OCI-LY1 (cell line): ENCODE measurements around the gene USP8.

Experiments used
- H2AFZ ChIP-seq: fragments of 200-600 bp; sonication (generic), shearing (Covaris generic); 2 replicates; pipeline ENCODE4 v1.6.0; 2014; ENCODE audit warnings: antibody characterized with exemption, mild to moderate bottlenecking, low read length
- H3F3A ChIP-seq: fragments of 200-600 bp; sonication (generic), shearing (Covaris generic); 2 replicates; pipeline ENCODE4 v1.6.0; 2014; ENCODE audit warnings: mild to moderate bottlenecking, antibody characterized with exemption, low read length, moderate library complexity; ENCODE audit not compliant: insufficient read depth
- H3K27ac ChIP-seq: fragments of 200-600 bp; sonication (generic); 2 replicates; pipeline ENCODE4 v1.5.1; 2014; ENCODE audit warnings: low read length, mixed run types, mild to moderate bottlenecking, low read depth; ENCODE audit not compliant: poor library complexity, severe bottlenecking
- H3K27me3 ChIP-seq: fragments of 200-600 bp; sonication (generic); 2 replicates; pipeline ENCODE4 v1.6.0; 2014; ENCODE audit warnings: antibody characterized with exemption, mild to moderate bottlenecking, low read length, moderate library complexity; ENCODE audit not compliant: insufficient read depth
- H3K36me3 ChIP-seq: fragments of 200-600 bp; sonication (generic); 2 replicates; pipeline ENCODE4 v1.6.1; 2014; ENCODE audit warnings: mild to moderate bottlenecking, antibody characterized with exemption, low read length, moderate library complexity, mixed read lengths; ENCODE audit not compliant: insufficient read depth
- H3K4me1 ChIP-seq: fragments of 200-600 bp; sonication (generic); 2 replicates; pipeline ENCODE4 v1.5.1; 2014; ENCODE audit warnings: mild to moderate bottlenecking, low read length, moderate library complexity; ENCODE audit not compliant: insufficient read depth, severe bottlenecking
- H3K4me2 ChIP-seq: fragments of 200-600 bp; sonication (generic), shearing (Covaris generic); 2 replicates; pipeline ENCODE4 v1.6.1; 2014; ENCODE audit warnings: low read length
- H3K4me3 ChIP-seq: fragments of 200-600 bp; sonication (generic); 2 replicates; pipeline ENCODE4 v1.5.1; 2014; ENCODE audit warnings: low read length, low read depth, mild to moderate bottlenecking, mixed read lengths; ENCODE audit not compliant: poor library complexity, severe bottlenecking
- H3K79me2 ChIP-seq: fragments of 200-600 bp; shearing (Covaris generic); 2 replicates; pipeline ENCODE4 v1.6.1; 2016; ENCODE audit warnings: mixed run types, low read length, mixed read lengths; ENCODE audit not compliant: insufficient read depth
- H3K9ac ChIP-seq: fragments of 200-600 bp; sonication (generic), shearing (Covaris generic); 2 replicates; pipeline ENCODE4 v1.6.1; 2014; ENCODE audit warnings: mild to moderate bottlenecking, low read length, mixed read lengths
- H3K9me2 ChIP-seq: fragments of 200-600 bp; sonication (generic), shearing (Covaris generic); 2 replicates; pipeline ENCODE4 v1.6.1; 2014; ENCODE audit warnings: low read depth, mild to moderate bottlenecking, low read length, mixed read lengths
- H3K9me3 ChIP-seq: fragments of 200-600 bp; shearing (Covaris generic); 2 replicates; pipeline ENCODE4 v1.6.1; 2014; ENCODE audit warnings: low read length, mixed read lengths
- H4K20me1 ChIP-seq: fragments of 200-600 bp; sonication (generic), shearing (Covaris generic); 2 replicates; pipeline ENCODE4 v1.6.0; 2016; ENCODE audit warnings: mild to moderate bottlenecking, low read length; ENCODE audit not compliant: insufficient read depth
- CTCF ChIP-seq: fragments of 200-600 bp; sonication (generic), shearing (Covaris generic); IDR thresholded peaks from 2 replicates; pipeline ENCODE4 v1.5.1; 2017; ENCODE audit warnings: mild to moderate bottlenecking, antibody characterized with exemption, low read length, moderate library complexity, mixed read lengths
- EZH2 ChIP-seq: fragments of 200-600 bp; sonication (generic), shearing (Covaris generic); IDR thresholded peaks from 2 replicates; pipeline ENCODE4 v1.8.0; 2017; ENCODE audit warnings: borderline replicate concordance, mixed run types, mild to moderate bottlenecking, antibody characterized with exemption, low read length, moderate library complexity, mixed read lengths

Gene USP8

GRCh38 chr15:50556642-50557371 lies 132.6 kb downstream of the USP8 start:
- Histone ChIP-seq H3K4me2 (no peak overlapping the region), H3K9me2 (no peaks in the 10 kb centered on the region), H3K36me3 (peaks cover 11% of the 10 kb centered on the region), H3K9ac (no peak overlapping the region), H3K27ac (no peak overlapping the region), H3K4me3 (no peak overlapping the region), H3K4me1 (no peaks in the 10 kb centered on the region), H4K20me1 (no peaks in the 10 kb centered on the region), H2AFZ (no peak overlapping the region), H3K27me3 (no peaks in the 10 kb centered on the region), H3K79me2 (no peaks in the 10 kb centered on the region), H3K9me3 (no peaks in the 10 kb centered on the region), H3F3A (no peaks in the 10 kb centered on the region; the same call in 1 of the 2 replicates)
- no peak for TF ChIP-seq EZH2
- no peak for TF ChIP-seq CTCF

GRCh38 chr15:50558012-50558411 lies 133.8 kb downstream of the USP8 start:
- no peak overlapping the region for H3K27ac ChIP-seq

GRCh38 chr15:50562735-50563640 lies 138.8 kb downstream of the USP8 start:
- TF ChIP-seq CTCF (no peak), EZH2 (no peak)
- H4K20me1 ChIP-seq: no peaks in the 10 kb centered on the region
- no peak overlapping the region for H3K9ac ChIP-seq
- H2AFZ ChIP-seq: no peak overlapping the region
- no peak overlapping the region for H3K27ac ChIP-seq
- H3K9me3 ChIP-seq: no peaks in the 10 kb centered on the region
- no peak overlapping the region for H3K4me2 ChIP-seq
- no peaks in the 10 kb centered on the region for H3K4me1 ChIP-seq
- H3F3A ChIP-seq: no peaks in the 10 kb centered on the region; the same call in 1 of the 2 replicates
- H3K4me3 ChIP-seq: no peak overlapping the region
- no peaks in the 10 kb centered on the region for H3K9me2 ChIP-seq
- peaks cover 46% of the 10 kb centered on the region for H3K36me3 ChIP-seq
- H3K27me3 ChIP-seq: no peaks in the 10 kb centered on the region
- H3K79me2 ChIP-seq: no peaks in the 10 kb centered on the region

More at GRCh38 chr15:50558012-50558411, 133.8 kb downstream of the USP8 start:
- no peak for TF ChIP-seq EZH2
- no peak for TF ChIP-seq CTCF
- H3K79me2 ChIP-seq: no peaks in the 10 kb centered on the region
- no peaks in the 10 kb centered on the region for H3K4me1 ChIP-seq
- H3K9me2 ChIP-seq: no peaks in the 10 kb centered on the region
- no peaks in the 10 kb centered on the region; the same call in 1 of the 2 replicates for H3F3A ChIP-seq
- H3K4me2 ChIP-seq: no peak overlapping the region
- H3K9ac ChIP-seq: no peak overlapping the region
- H3K27me3 ChIP-seq: no peaks in the 10 kb centered on the region
- H4K20me1 ChIP-seq: no peaks in the 10 kb centered on the region
- H3K36me3 ChIP-seq: peaks cover 20% of the 10 kb centered on the region
- no peak overlapping the region for H2AFZ ChIP-seq
- no peak overlapping the region for H3K4me3 ChIP-seq
- no peaks in the 10 kb centered on the region for H3K9me3 ChIP-seq
